ENCODE measurements around the gene OXLD1.

The OXLD1 gene

DNA sequence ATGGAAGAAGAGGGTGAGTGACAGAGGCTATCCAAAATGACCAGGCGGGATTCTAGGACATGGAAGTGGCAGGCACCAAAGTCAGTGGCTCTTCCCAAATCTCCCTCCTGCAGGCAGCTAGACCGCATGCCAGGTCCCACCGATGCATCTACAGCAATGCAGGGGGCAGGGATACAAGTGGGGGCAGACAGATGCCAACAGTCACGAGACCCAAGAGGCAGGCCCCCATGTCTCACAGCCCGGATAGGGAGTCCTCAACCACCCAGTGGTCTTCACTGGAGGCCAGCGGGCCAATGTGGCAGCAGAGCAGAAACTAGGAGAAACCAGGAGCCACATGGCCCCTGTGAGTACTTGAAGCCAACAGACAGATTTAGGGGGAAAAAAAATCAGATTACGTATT is 49.5 kb downstream of the OXLD1 start:
- TF ChIP-seq CTCF (conservative IDR thresholded peaks at IDR 0.05; ENCODE audit: control insufficient read depth, insufficient read depth, low read depth, low read length), result no peak
- no peak for DNase-seq (ENCODE audit: low read depth)
- no peak overlapping the region for H3K4me3 ChIP-seq (ENCODE audit: control insufficient read depth, low read depth, low read length)

DNA sequence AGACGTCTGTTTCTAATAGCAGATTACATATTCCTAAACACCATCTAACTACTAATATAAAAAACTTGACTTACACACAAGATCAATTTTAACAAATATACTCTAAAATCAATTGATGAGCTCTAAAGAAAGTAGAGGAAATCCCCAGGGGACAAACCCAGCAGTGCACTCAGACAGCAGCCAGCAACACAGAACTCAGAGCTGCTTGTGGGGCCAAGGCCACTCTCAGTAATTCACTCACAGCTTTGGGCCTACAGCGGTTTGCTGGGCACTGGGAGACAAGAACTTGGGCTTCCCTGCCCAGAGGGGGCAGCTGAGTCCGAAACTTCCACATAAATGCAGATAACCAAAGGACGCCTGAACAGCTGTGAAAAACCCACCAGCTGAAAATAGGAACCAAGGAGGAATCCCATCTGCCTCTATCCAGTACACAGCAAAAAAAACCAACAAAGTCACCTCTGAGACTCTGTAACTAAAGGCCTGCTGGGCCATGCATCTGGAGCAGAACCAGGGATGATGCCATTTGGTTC is 50.9 kb downstream of the OXLD1 start:
- H3K4me3 ChIP-seq (ENCODE audit: control insufficient read depth, low read depth, low read length), result no peak overlapping the region
- TF ChIP-seq CTCF (conservative IDR thresholded peaks at IDR 0.05; ENCODE audit: control insufficient read depth, insufficient read depth, low read depth, low read length), result no peak
- no peak for DNase-seq (ENCODE audit: low read depth)

Data from fibroblast of mammary gland (primary cell).